A549 (cell line): ENCODE results near the gene CTBP2.

ENCODE experiments used
- CEBPB ChIP-seq, 2 experiments: fragments of >200 bp in 1 of 2; sonication (Bioruptor Twin) in 1 of 2; formaldehyde crosslinking in 1 of 2; IDR thresholded peaks; 2 replicates each; pipeline ENCODE4 v1.6.1; 2012 to 2016
- EP300 ChIP-seq, 2 experiments: fragments of >200 bp; sonication (Bioruptor Twin); formaldehyde crosslinking; IDR thresholded peaks; 2 replicates in 1 of 2; 3 replicates in 1 of 2; pipeline ENCODE4 v1.6.1; 2016 to 2017
- HOXA7 ChIP-seq: fragments of 250-450 bp; sonication (Bioruptor Pico); IDR thresholded peaks from 2 replicates; pipeline ENCODE4 v1.5.0; 2020; ENCODE audit warnings: mild to moderate bottlenecking, moderate library complexity
- JUN ChIP-seq, 2 experiments: fragments of >200 bp; sonication (Bioruptor Twin); formaldehyde crosslinking; IDR thresholded peaks; 2 replicates in 1 of 2; 3 replicates in 1 of 2; pipeline ENCODE4 v1.6.1; 2016 to 2017
- POLR2A ChIP-seq: IDR thresholded peaks from 2 replicates; pipeline ENCODE4 v1.6.1; 2012; ENCODE audit warnings: mild to moderate bottlenecking, low read length
- ZNF302 ChIP-seq: fragments of 250-450 bp; sonication (Bioruptor Pico); IDR thresholded peaks from 2 replicates; pipeline ENCODE4 v1.9.0; 2021; ENCODE audit warnings: inconsistent platforms, mild to moderate bottlenecking, moderate library complexity
- TF ChIP-seq, protein P1 (sequence below): fragments of >200 bp; sonication (Bioruptor Twin); formaldehyde crosslinking; IDR thresholded peaks from 3 replicates; pipeline ENCODE4 v1.5.1; 2016
- TF ChIP-seq, protein P2 (sequence below): IDR thresholded peaks from 2 replicates; pipeline ENCODE4 v1.6.1; 2012
- TF ChIP-seq, protein P3 (sequence below): fragments of 150-350 bp; IDR thresholded peaks from 2 replicates; pipeline ENCODE4 v1.6.1; 2014; ENCODE audit warnings: low read depth, mild to moderate bottlenecking, low read length

- TF ChIP-seq, protein P1, sequence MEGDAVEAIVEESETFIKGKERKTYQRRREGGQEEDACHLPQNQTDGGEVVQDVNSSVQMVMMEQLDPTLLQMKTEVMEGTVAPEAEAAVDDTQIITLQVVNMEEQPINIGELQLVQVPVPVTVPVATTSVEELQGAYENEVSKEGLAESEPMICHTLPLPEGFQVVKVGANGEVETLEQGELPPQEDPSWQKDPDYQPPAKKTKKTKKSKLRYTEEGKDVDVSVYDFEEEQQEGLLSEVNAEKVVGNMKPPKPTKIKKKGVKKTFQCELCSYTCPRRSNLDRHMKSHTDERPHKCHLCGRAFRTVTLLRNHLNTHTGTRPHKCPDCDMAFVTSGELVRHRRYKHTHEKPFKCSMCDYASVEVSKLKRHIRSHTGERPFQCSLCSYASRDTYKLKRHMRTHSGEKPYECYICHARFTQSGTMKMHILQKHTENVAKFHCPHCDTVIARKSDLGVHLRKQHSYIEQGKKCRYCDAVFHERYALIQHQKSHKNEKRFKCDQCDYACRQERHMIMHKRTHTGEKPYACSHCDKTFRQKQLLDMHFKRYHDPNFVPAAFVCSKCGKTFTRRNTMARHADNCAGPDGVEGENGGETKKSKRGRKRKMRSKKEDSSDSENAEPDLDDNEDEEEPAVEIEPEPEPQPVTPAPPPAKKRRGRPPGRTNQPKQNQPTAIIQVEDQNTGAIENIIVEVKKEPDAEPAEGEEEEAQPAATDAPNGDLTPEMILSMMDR: no peak
- TF ChIP-seq ZNF302 (CRISPR knock-in tag) (no peak), EP300 (IDR thresholded peaks at IDR 0.05) (no peak), POLR2A (no peak), JUN (IDR thresholded peaks at IDR 0.05) (no peak), HOXA7 (CRISPR knock-in tag) (no peak), CEBPB (IDR thresholded peaks at IDR 0.05) (no peak)
- TF ChIP-seq, protein P2, sequence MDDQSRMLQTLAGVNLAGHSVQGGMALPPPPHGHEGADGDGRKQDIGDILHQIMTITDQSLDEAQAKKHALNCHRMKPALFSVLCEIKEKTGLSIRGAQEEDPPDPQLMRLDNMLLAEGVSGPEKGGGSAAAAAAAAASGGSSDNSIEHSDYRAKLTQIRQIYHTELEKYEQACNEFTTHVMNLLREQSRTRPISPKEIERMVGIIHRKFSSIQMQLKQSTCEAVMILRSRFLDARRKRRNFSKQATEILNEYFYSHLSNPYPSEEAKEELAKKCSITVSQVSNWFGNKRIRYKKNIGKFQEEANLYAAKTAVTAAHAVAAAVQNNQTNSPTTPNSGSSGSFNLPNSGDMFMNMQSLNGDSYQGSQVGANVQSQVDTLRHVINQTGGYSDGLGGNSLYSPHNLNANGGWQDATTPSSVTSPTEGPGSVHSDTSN: no peak
- TF ChIP-seq, protein P3, sequence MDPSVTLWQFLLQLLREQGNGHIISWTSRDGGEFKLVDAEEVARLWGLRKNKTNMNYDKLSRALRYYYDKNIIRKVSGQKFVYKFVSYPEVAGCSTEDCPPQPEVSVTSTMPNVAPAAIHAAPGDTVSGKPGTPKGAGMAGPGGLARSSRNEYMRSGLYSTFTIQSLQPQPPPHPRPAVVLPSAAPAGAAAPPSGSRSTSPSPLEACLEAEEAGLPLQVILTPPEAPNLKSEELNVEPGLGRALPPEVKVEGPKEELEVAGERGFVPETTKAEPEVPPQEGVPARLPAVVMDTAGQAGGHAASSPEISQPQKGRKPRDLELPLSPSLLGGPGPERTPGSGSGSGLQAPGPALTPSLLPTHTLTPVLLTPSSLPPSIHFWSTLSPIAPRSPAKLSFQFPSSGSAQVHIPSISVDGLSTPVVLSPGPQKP: no peak
Observed at GRCh38 chr10:124978376-124978725, 182.0 kb downstream of the CTBP2 start.
